ENCODE measurements around the gene SUPT20HL1.
"Not testable (repeated sequence)": the region's sequence is repeated elsewhere in the genome, so short reads cannot be mapped to it uniquely, and the experiment has no call there.

Gene SUPT20HL1
- total RNA-seq = 0.09 to 0.10 reads per million in 2 donors

DNA sequence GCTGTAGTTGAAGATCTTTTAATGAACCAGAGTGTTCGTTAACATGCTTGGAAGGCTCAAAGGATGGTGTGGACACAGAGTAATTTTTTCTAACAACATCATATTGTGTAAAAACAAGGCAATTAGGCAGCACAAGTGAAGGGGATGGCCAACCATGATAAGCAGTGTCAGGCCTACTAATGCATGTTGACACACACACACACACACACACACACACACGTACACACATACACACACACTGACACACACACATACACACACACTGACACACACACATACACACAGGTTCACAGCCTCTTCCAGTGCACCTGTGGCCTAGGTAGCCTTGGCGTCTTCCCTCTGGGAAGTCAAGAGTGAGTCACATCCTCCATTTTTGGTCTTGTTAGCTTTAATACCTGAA, at the start of gene SUPT20HL1:
Gene SUPT20HL1, plus strand, starts transcription at position 368 of the 400 bp plus-strand sequence. CDS start 2,122 bp downstream, outside the sequence.
- no peak for DNase-seq

DNA sequence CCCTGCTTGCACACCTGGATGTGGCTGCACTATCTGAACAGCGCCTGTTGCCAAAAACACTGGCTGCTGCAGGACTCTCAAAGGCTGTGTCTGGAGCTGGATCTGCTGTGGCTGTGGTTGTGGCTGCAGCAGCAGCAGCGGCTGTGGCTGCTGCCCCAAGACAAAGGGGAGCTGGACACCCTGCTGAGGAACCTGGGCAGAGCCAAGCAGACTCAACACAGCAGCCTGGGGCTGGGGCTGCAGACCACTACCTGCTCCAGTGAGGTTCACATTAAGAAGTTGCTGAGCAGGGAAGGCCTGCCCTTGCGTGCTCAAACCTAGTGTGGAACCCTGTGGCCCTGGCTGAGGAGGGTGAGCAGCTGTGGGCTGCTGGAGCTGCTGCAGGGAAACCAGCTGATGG, 49.5 kb upstream of the SUPT20HL1 start:
- DNase-seq = not testable (repeated sequence)

DNA sequence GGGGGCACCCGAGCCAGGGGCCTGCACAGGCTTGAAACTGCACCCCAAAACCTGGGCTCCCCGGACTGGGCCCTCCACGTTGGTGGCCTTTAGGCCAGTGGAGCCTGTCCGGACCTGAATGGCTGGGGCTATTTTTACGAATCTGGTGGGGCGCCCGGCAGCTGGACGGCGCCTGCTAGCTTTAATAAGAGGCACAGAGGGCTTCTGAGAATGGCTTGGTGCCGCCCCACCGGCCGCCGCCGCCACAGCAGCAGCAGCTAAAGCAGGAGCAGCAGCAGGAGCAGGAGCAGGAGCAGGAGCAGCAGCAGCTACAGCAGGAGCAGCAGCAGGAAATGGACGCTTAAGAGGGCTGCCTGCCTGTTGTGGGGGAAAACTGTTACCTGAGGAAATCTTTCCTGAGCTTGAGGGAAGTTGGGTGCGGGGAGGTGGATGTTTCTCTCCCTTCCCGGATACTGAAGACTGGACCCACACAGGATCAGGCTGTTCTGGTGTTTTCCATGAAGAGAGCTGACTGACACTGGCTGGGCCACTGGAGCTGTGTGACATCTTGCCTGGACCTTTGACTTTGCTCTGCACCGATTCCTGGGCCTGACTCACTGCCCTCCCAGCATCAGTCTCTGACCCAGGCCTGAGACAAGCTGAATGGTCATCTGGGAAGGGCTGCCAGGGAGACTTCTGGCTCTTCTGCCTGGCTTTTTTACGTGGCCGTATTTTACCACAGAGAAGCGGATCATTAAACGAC, 48.8 kb upstream of the SUPT20HL1 start:
- DNase-seq = peak; percentile 6

DNA sequence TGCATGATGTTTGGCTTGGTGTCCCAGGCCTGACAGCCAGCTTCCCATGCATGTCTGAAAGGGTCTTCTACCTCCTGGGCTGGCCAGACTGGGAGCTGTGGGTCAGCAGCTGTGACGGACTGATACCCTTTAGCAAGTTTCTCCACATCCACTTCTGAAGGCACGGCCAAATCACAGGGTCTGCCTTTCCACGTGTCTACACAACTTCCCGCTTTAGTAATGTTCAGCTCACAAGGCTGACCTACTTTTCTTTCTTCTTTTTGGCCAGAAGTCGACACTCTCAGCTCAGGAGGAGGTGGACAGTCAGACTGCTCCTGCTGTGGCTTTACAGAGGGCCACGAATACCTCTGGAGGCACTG, 48.2 kb upstream of the SUPT20HL1 start:
- DNase-seq = not testable (repeated sequence)

DNA sequence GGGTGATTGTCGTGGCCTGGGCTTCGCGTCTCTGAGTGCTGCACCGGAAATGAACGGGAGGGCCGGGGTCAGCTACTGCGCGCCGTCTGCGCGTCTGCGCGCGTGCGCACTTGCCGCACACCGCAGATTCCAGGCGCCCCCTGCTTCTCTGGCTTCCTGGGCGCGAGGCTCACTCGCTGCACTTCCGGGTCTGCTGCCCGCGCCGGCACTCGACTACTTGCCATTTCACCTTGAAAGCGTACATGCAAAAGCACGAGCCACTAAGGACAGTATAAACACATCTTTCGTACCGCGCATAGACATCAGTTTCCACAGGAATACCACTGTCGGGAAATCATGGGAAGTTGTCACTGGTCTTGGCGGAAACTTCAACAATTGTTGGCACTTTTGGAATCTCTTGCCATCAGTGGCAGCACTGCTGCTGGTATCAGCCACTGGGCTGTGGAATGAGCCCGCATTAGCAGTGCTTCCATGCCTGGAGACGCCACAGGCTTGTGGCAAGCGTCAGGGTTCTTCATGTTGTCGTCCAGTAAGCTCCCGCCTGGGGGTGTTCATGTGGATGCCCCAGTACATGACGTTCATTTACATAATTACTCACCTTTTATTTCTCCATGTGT, 46.3 kb upstream of the SUPT20HL1 start, which contains the start of gene SUPT20HL2:
Gene SUPT20HL2, minus strand, starts transcription at position 51 of the 617 bp plus-strand sequence. CDS start 754 bp downstream, outside the sequence.
- no peak for DNase-seq

DNA sequence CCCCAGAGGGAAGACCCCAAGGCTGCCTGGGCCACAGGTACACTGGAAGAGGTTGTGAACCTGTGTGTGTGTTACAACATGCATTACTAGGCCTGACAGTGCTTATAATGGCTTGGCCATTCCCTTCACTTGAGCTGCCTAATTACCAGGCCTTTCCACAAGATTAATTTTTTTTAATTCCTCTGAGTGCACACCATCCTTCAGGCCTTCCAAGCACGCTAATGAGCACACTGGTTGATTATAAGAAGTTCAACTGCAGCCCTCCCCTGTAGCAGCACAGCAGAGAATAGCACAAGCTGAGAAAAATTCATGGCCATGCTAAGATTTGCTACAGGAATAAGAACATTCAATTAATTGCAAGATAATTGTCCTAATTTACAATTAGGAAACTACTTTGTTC, 44.3 kb upstream of the SUPT20HL1 start:
- no peak for DNase-seq

DNA sequence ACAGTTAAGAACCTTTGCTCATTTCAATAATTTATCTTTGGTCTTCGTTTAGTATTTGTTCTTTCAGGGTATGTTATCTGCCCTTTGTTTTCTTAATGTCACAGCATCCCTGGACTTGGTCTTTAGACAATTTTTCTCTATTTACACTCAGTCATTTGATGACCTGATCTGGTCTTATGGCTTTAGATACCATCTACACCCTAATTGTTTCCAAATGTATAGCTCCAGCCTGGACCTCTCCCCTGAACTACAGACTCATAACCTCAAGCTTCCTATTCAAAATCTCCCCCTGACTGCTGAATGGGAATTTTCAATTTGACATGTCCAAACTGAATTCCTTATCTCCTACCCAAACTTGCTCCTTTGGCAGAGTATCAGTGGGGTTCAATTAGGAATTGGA, 42.9 kb upstream of the SUPT20HL1 start:
- no peak for DNase-seq

DNA sequence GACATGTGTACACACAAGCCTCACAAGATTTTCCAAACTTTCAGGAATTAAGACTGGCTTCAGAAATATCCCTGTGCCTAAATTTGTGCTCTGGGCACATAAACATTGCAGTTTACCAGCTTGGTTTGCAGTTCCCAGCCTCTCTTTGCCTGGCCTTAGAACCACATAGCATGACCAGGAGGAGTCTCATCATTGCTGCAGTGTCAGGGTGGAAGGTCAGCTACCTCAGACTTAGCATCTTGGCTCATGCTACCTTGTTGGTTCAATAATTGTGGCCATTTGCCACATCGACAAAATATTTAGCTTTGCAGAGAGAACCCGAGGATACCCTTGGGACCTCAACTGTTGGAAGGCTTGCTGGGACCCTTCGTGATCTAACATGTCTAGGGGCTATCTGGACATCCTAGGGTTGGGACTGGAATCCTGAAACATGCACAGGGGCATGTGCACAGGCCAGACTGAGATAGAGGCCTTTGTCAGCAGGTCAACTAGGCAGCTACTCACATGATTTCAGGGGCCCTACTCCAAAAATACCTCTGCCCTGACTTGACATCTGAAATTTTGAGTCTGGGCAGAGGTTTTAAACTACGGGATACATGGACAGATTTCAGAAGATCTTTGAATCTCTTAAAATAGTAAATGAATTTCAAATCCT, 38.6 kb upstream of the SUPT20HL1 start:
- DNase-seq = no peak

DNA sequence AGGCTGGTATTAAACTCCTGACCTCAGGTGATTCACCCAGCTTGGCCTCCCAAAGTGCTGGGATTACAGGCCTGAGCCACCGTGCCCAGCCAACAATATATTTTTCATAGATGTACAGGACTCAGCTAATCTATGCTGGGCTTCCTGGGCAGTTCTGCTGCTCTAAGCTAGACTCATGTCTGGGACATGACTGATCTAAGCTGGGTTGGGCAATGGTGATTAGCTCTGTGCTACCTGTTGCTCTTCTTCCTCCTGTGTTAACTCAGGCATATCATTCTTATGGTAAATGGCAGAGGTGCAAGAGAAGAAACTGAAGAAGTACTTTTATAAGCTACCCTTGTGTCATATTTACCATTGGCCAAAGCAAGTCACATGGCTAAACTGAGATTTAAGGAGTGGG, 35.2 kb upstream of the SUPT20HL1 start:
- no peak for DNase-seq

DNA sequence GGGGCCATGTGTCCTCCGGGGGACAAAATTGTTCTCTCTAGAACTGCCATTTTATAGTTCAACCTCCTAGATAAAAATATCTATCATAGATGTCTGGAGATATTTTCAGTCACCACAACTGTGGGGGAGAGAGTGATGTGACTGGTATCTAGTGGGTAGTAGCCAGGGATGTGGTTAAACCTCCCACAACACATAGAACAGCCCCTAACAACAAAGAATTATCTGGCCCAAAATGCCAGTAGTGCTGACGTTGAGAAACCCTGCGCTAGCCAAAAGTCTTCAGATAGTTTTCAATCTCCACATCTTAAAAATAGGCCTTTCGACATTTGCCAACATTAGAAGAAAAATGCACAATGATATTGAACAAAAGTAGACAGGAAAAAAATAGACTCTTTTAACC, 27.6 kb upstream of the SUPT20HL1 start:
- no peak for DNase-seq

DNA sequence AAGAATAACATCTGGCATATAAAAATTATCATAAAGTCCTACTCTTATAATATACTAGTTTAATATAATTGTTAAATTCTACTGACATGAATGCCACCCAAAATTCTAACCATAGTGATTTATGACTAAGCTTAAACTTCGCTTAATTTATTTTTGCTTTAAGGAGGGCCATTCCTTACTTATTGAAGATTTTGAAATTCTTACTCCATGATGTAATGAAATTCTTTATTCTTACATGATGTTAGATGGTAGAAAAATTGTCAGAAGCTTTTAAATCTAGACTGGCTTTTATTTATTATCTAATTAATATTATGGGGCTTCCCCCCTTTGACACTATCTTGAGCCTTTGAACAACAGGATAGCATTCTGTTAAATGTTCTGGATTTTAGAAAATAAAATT, 27.1 kb upstream of the SUPT20HL1 start:
- DNase-seq = no peak

DNA sequence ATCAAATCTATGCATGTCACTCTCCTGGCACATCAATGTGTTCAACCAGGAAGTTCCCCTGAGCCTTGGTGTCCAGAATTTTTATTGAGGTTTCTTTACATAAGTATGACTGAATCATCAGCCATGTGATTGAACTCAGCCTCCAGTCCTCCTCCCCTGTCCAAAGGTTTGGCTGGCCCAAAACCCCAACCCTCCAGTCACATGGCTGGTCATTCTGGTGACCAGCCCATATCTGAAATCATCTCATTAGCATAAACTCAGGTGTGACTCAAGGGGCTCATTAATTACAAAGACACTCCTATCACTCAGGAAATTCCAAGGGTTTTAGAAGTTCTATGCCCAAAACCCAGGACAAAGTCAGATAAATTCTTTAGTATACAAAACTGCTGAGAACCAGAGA, 26.0 kb upstream of the SUPT20HL1 start:
- no peak for DNase-seq

DNA sequence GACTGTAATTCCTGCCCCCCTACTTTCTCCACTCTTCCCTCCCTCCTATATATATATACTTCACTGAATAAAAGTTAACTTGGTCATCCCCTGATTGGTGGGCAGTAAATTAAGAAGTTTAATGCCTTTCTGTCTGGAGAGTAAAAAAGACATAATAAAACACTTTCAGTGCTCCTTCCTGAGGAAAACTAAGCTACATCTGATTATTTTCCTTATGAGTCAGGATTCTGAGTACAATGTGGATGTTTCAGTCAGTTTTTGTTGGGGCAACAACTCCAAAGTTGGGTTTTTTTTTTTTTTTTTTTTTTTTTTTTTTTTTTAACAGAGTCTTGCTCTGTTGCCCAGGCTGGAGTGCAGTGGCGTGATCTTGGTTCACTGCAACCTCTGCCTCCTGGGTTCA, 24.6 kb upstream of the SUPT20HL1 start:
- DNase-seq = no peak

DNA sequence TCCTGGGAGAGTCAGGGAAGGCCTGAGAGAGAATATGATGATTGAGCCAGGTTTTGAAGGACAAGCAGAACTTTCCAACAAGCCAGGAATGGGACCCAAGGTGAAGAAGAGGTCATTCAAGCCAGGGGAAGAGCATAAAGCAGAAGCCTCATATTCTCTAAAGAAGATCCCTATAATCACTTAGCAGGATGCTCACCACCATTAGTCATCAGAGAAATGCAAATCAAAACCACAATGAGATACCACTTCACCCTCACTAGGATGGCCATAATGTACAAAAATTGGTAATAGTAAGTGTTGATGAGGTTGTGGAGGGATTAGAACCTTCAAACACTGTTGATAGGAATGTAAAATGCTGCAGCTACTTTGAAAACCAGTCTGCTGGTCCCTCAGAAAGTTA, 20.5 kb upstream of the SUPT20HL1 start:
- no peak for DNase-seq

DNA sequence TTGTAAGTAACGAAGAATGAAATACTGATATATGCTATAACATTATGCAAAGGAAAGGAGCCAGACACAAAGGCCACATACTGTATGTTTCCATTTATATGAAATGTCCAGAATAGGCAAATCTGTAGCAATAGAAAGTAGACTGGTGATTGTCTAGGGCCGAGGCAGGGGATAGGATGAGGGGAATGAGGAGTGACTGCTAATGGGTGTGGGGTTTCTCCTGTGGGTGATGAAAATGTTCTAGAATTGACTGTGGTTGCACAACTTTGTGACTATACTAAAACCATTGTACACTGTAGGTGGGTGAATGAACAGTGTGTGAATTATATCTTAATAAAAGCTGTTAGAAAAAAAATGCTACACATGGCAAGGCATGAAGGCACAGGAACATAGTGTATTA, 19.9 kb upstream of the SUPT20HL1 start:
- no peak for DNase-seq

DNA sequence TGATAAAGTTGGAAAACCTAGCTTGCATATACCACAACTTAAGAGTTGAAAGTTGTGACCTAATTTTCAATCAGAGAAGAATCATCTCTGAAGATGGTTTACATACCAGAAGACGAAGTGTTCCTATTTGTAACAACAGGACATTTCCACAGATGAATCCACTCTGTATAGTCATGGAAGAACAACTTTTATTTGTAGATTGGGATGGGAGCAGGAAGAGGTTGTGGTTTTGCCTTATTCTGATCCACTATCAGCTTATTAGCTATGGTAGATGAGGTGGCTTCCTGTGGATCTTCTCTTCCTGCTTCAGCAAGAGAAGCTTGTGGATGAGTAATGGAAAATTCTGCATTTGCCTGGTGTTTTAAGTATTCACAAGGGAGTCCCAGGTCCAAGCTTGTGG, 18.6 kb upstream of the SUPT20HL1 start:
- no peak for DNase-seq

DNA sequence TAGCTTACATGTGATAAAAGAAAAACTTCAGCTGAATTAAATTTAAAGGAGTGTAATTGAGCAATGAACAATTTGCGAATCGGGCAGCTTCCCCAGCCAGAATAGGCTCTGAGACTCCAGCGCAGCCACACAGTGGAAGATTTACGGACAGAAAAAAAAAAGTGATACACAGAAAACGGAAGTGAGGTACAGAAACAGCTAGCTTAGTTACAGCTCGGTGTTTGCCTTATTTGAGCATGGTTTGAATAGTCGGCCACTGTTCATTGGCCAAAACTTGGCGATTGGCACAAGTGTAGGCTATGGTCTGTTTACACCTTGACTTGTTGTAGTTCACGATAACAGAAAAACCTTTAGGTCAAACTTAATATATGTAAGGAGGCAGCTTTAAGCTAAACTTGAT, 16.7 kb upstream of the SUPT20HL1 start:
- DNase-seq = no peak

DNA sequence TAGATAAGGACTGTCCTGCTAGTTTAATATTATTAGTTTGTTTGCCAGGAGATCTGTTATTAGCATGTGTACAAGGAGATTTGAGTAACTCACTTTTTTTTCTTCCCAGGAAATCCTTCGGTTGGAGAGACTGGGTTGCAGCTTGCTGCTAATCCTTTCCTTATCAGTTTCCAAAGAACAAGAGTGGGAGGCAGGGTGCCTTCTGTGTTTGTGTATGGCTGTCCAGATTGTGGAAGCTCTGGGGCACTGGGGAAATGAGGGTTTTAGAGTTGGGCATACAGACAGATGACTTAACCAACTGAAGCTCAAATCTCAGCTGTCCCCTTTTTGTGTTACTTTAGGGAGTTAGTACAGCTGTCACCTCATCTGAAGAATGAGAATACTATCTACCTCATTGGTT, 12.6 kb upstream of the SUPT20HL1 start:
- no peak for DNase-seq

DNA sequence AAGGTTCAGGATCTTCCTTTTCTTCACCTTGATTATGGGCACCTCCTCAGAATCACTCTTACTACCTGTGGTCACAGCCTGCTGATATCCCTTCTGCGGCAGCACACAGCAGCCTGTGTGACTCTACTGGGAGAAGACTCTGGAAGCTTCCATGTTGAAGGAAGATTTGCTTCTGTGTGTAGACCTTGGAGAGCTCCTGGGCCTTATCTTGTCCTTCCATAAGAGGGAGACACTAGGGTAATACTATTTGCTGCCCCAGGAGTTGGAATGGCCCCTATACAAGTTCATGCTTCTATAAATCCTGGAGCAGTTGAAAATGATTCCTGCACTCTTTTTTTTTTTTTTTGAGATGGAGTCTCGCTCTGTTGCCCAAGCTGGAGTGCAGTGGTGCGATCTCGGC, 10.2 kb upstream of the SUPT20HL1 start:
- DNase-seq = no peak

DNA sequence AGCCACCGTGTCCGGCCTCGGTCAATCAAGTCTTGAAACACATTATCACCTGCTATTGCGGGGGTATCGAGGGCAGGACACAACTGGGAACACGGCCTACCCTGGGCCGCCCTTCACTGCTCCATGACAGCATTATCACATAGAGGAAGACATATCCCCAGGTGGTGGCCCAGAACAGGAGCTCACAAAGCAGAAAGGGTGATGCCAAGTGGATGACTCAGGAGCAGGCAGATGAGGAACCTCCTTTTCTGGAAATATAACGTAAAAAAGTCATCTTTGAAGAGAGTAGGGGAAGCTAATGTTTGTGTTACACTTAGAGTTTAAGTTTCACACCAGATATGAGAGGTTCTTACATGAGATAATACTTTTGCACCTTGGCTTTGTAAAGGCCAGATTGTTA, 5.3 kb upstream of the SUPT20HL1 start:
- DNase-seq = no peak

DNA sequence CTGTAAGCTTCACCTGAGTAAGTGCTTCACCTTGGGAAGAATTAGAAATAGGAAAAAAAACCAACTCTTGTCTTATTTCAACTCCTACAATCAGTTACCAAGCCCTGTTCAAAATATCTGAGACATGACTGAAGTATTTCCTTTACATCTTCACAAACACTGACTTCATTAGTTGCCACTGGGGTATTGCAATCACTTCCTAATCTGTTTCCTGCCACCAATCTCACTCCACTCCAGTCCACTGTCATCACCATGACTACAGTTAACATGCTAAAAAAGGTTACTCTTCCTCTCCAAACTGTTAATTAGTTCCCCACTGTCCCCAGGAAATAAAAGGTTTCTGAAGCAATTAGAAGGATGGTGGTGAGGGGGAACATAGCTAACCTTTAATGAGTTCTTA, 3.3 kb upstream of the SUPT20HL1 start:
- no peak for DNase-seq

DNA sequence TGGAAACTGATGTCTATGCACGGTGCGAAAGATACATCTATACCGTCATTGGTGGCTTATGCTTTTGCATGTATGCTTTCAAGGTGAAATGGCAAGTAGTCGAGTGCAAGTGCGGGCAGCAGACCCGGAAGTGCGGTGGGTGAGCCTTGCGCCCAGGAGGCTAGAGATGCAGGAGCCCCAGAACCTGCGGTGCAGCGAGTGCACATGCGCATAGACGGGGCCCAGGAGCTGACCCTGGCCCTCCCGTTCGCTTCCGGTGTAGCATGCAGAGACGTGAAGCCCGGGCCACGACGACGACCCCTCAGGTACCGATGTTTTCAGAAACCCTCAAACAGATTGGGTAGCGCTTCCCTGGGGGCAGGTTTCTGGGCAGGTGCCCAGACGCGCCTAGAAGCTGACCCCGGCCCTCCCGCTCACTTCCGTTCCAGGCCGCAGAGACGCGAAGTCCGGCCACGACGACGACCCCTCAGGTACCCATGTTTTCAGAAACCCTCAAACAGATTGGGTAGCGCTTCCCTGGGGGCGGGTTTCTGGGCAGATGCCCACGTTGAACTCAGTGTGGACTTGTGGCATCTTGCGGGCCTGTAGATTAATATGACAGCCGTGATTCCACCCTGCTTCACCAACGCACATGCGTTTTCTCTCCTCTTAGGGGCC, 1.8 kb downstream of the SUPT20HL1 start:
- not testable (repeated sequence) for DNase-seq

DNA sequence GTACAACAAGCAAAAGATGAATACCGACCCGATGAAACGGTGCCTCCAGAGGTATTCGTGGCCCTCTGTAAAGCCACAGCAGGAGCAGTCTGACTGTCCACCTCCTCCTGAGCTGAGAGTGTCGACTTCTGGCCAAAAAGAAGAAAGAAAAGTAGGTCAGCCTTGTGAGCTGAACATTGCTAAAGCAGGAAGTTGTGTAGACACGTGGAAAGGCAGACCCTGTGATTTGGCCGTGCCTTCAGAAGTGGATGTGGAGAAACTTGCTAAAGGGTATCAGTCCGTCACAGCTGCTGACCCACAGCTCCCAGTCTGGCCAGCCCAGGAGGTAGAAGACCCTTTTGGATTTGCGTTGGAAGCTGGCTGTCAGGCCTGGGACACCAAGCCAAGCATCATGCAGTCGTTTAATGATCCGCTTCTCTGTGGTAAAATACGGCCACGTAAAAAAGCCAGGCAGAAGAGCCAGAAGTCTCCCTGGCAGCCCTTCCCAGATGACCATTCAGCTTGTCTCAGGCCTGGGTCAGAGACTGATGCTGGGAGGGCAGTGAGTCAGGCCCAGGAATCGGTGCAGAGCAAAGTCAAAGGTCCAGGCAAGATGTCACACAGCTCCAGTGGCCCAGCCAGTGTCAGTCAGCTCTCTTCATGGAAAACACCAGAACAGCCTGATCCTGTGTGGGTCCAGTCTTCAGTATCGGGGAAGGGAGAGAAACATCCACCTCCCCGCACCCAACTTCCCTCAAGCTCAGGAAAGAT, 3.2 kb downstream of the SUPT20HL1 start:
- not testable (repeated sequence) for DNase-seq

Data from activated gamma-delta T cell (primary cell).